ENCODE measurements around the gene GRID1. TPM values are rescaled to one million over a fixed set of nuclear protein-coding genes. Genes with fewer than 3 reads are reported as not detected.

Gene GRID1
- total RNA-seq, 1 experiment from 2014 or later, result not detected

DNA sequence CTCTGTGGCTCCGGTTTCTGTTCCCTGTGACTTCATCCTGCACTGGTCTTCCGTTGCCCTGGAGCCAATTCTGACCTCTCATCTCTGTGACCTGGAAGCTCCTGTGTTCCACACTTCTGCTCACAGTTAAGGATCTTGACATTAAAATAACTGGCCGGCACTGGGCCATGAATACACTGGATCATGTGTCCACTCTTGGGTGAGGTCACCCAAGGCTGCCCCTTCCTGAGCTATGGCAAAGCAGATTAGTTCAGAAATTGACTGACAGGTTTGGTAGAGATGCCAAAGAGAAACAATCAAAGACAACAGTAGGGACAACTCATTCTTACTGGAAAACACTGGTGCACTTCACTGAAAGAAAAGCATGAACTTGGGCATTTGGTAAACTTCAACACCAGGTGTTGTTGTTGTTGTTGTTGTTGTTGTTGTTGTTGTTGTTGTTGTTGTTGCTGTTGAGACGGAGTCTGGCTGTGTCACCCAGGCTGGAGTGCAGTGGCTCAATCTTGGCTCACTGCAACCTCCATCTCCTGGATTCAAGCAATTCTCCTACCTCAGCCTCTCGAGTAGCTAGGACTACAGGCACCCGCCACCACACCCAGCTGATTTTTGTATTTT, 36.7 kb upstream of the GRID1 start:
- CTCF ChIA-PET, result no interaction called here

GRCh38 chr10:86402283-86402941, 35.8 kb upstream of the GRID1 start:
- CTCF ChIA-PET, result interaction anchor here (2.8 kb wide), 1 partner anchor 37 kb away, joined by 7 read pairs; no protein-coding TSS in a partner anchor
- Mint-ChIP-seq H3K4me1 (ENCODE audit: low read depth, unreplicated experiment) (peaks cover 26% of the 10 kb centered on the region), H3K27me3 (ENCODE audit: unreplicated experiment) (no peaks in the 10 kb centered on the region), H3K4me3 (ENCODE audit: low read depth, unreplicated experiment) (peak overlapping the region; percentile 71), H3K27ac (ENCODE audit: unreplicated experiment) (peak overlapping the region; percentile 2), H3K9me3 (ENCODE audit: low read depth, unreplicated experiment) (no peaks in the 10 kb centered on the region), H3K36me3 (ENCODE audit: insufficient read depth, unreplicated experiment) (peaks cover 30% of the 10 kb centered on the region)
- no TSS peak for BruUV-seq (replicated peaks)
- TF ChIP-seq, protein P1, sequence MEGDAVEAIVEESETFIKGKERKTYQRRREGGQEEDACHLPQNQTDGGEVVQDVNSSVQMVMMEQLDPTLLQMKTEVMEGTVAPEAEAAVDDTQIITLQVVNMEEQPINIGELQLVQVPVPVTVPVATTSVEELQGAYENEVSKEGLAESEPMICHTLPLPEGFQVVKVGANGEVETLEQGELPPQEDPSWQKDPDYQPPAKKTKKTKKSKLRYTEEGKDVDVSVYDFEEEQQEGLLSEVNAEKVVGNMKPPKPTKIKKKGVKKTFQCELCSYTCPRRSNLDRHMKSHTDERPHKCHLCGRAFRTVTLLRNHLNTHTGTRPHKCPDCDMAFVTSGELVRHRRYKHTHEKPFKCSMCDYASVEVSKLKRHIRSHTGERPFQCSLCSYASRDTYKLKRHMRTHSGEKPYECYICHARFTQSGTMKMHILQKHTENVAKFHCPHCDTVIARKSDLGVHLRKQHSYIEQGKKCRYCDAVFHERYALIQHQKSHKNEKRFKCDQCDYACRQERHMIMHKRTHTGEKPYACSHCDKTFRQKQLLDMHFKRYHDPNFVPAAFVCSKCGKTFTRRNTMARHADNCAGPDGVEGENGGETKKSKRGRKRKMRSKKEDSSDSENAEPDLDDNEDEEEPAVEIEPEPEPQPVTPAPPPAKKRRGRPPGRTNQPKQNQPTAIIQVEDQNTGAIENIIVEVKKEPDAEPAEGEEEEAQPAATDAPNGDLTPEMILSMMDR (IDR thresholded peaks at IDR 0.05; ENCODE audit: unreplicated experiment), result no peak
- no peak for DNase-seq
- intact Hi-C loops (cut with micrococcal nuclease; ENCODE audit: unreplicated experiment), result loop anchor here (5.0 kb wide), 2 partner anchors 35 to 120 kb away; partner anchors contain the start of gene WAPL

More for the DNA sequence above, 36.7 kb upstream of the GRID1 start:
- intact Hi-C loops (cut with micrococcal nuclease; ENCODE audit: unreplicated experiment), result loop anchor here (5.0 kb wide), 2 partner anchors 34 to 119 kb away; partner anchors contain the start of gene WAPL
- Mint-ChIP-seq H3K4me3 (ENCODE audit: low read depth, unreplicated experiment) (peak overlapping the region; percentile 71), H3K27me3 (ENCODE audit: unreplicated experiment) (no peaks in the 10 kb centered on the region), H3K4me1 (ENCODE audit: low read depth, unreplicated experiment) (peaks cover 26% of the 10 kb centered on the region), H3K9me3 (ENCODE audit: low read depth, unreplicated experiment) (no peaks in the 10 kb centered on the region), H3K36me3 (ENCODE audit: insufficient read depth, unreplicated experiment) (peaks cover 30% of the 10 kb centered on the region), H3K27ac (ENCODE audit: unreplicated experiment) (peak overlapping the region; percentile 2)
- DNase-seq, result no peak
- no TSS peak for BruUV-seq (replicated peaks)
- TF ChIP-seq, protein P1 (IDR thresholded peaks at IDR 0.05; ENCODE audit: unreplicated experiment), result no peak

- intact Hi-C loops (cut with micrococcal nuclease; ENCODE audit: unreplicated experiment), result loop anchor here (5.0 kb wide), 2 partner anchors 36 to 121 kb away; partner anchors contain the start of gene WAPL
- CTCF ChIA-PET, result interaction anchor here (0.6 to 2.8 kb wide), 3 partner anchors 38 to 231 kb away, joined by 7 to 15 read pairs (median 7); no protein-coding TSS in a partner anchor
- Mint-ChIP-seq H3K4me1 (ENCODE audit: low read depth, unreplicated experiment) (peaks cover 26% of the 10 kb centered on the region), H3K4me3 (ENCODE audit: low read depth, unreplicated experiment) (peak overlapping the region; percentile 71), H3K36me3 (ENCODE audit: insufficient read depth, unreplicated experiment) (peaks cover 30% of the 10 kb centered on the region), H3K27ac (ENCODE audit: unreplicated experiment) (peak overlapping the region; percentile 44), H3K27me3 (ENCODE audit: unreplicated experiment) (no peaks in the 10 kb centered on the region), H3K9me3 (ENCODE audit: low read depth, unreplicated experiment) (no peaks in the 10 kb centered on the region)
- no TSS peak for BruUV-seq (replicated peaks)
- no peak for DNase-seq
- TF ChIP-seq, protein P1 (IDR thresholded peaks at IDR 0.05; ENCODE audit: unreplicated experiment), result no peak
These were observed 35.1 kb upstream of the GRID1 start for GRCh38 chr10:86401588-86402282.
